SK-N-SH (cell line): ENCODE measurements around the gene OTOG. TPM values are rescaled to one million over a fixed set of nuclear protein-coding genes. Genes with fewer than 3 reads are reported as not detected.

Experiments used
- CTCF ChIA-PET: fragments of 300-600, 350-600 bp; formaldehyde crosslinking; extraction: SDS; loops from one replicate; lab custom pipeline; 2021; lab: Yijun Ruan, JAX
- POLR2A ChIA-PET: fragments of 350-600 bp; sonication (Branson Sonifier 250); formaldehyde crosslinking; extraction: SDS; loops from one replicate; lab custom pipeline; 2020; ENCODE audit warnings: antibody characterized with exemption, inconsistent platforms; lab: Yijun Ruan, JAX
- DNase-seq: peaks from one replicate; pipeline ENCODE4 v3.0.0; 2012
- H2AFZ ChIP-seq: fragments of 200-600 bp; sonication (generic); 2 replicates; pipeline ENCODE4 v1.8.1; 2016; ENCODE audit warnings: antibody characterized with exemption, mild to moderate bottlenecking, low read depth
- H3F3A ChIP-seq: fragments of 200-600 bp; sonication (generic); replicated peaks from 2 replicates; pipeline ENCODE3; 2016; ENCODE audit warnings: antibody characterized with exemption, mild to moderate bottlenecking; ENCODE audit not compliant: insufficient read depth
- H3K27ac ChIP-seq, 2 experiments: fragments of 200-500 bp in 1 of 2; fragments of 200-600 bp in 1 of 2; sonication (Bioruptor generic) in 1 of 2; sonication (generic), shearing (Covaris generic) in 1 of 2; 2 replicates each; pipeline versions ENCODE4 v1.5.1 to v1.6.1; 2014 to 2016; ENCODE audit warnings: low read depth in 2 of 2, inconsistent platforms in 1 of 2, low read length in 1 of 2, mild to moderate bottlenecking in 1 of 2, mixed read lengths in 1 of 2
- H3K27me3 ChIP-seq: fragments of 200-600 bp; sonication (generic), shearing (Covaris generic); 2 replicates; pipeline ENCODE4 v1.6.1; 2016; ENCODE audit warnings: mixed run types; ENCODE audit not compliant: insufficient read depth
- H3K36me3 ChIP-seq, 2 experiments: fragments of 200-500 bp in 1 of 2; fragments of 200-600 bp in 1 of 2; sonication (Bioruptor generic) in 1 of 2; sonication (generic) in 1 of 2; replicated peaks in 1 of 2; 2 replicates each; pipeline versions ENCODE3 to v1.5.1; 2014 to 2016; ENCODE audit warnings: low read length in 1 of 2, mild to moderate bottlenecking in 1 of 2; ENCODE audit not compliant: insufficient read depth in 2 of 2, control insufficient read depth in 1 of 2
- H3K4me1 ChIP-seq, 2 experiments: fragments of 200-500 bp in 1 of 2; fragments of 200-600 bp in 1 of 2; sonication (Bioruptor generic) in 1 of 2; sonication (generic), shearing (Covaris generic) in 1 of 2; 2 replicates each; pipeline versions ENCODE4 v1.5.1 to v1.6.1; 2014 to 2016; ENCODE audit warnings: low read depth in 1 of 2, low read length in 1 of 2, mixed run types in 1 of 2; ENCODE audit not compliant: insufficient read depth in 2 of 2, control insufficient read depth in 1 of 2
- H3K4me2 ChIP-seq: fragments of 200-600 bp; sonication (generic), shearing (Covaris generic); 2 replicates; pipeline ENCODE4 v1.6.1; 2017; ENCODE audit warnings: mixed run types
- H3K4me3 ChIP-seq, 2 experiments: fragments of 200-500 bp in 1 of 2; fragments of 200-600 bp in 1 of 2; sonication (Bioruptor generic) in 1 of 2; sonication (generic), shearing (Covaris generic) in 1 of 2; 2 replicates each; pipeline versions ENCODE4 v1.5.1 to v1.8.1; 2014 to 2016; ENCODE audit warnings: low read depth in 2 of 2, inconsistent platforms in 1 of 2, low read length in 1 of 2, mild to moderate bottlenecking in 1 of 2, mixed read lengths in 1 of 2, moderate library complexity in 1 of 2
- H3K79me2 ChIP-seq: fragments of 200-600 bp; sonication (generic); 2 replicates; pipeline ENCODE4 v1.8.1; 2017; ENCODE audit warnings: mild to moderate bottlenecking; ENCODE audit not compliant: insufficient read depth
- H3K9ac ChIP-seq: fragments of 200-600 bp; sonication (generic); 2 replicates; pipeline ENCODE4 v1.6.1; 2017; ENCODE audit warnings: mixed run types
- H3K9me2 ChIP-seq: fragments of 200-600 bp; sonication (generic); 2 replicates; pipeline ENCODE4 v1.6.1; 2017; ENCODE audit warnings: mixed run types
- H3K9me3 ChIP-seq: fragments of 200-600 bp; sonication (generic); 2 replicates; pipeline ENCODE4 v1.6.1; 2017; ENCODE audit warnings: mixed run types, mild to moderate bottlenecking, moderate library complexity
- H4K20me1 ChIP-seq: fragments of 200-600 bp; sonication (generic); 2 replicates; pipeline ENCODE4 v1.6.1; 2017; ENCODE audit warnings: mild to moderate bottlenecking, mixed run types; ENCODE audit not compliant: insufficient read depth
- CHD2 ChIP-seq: fragments of 150-350 bp; IDR thresholded peaks from 2 replicates; pipeline ENCODE4 v1.6.1; 2018; ENCODE audit warnings: low read length; ENCODE audit not compliant: partially characterized antibody
- ELF1 ChIP-seq: IDR thresholded peaks from 2 replicates; pipeline ENCODE4 v1.4.0; 2012
- EP300 ChIP-seq, 2 experiments: IDR thresholded peaks; 2 replicates each; pipeline versions ENCODE4 v1.4.0 to v1.6.1; 2012; ENCODE audit warnings: borderline replicate concordance in 1 of 2, low read depth in 1 of 2, low read length in 1 of 2
- FOSL2 ChIP-seq: IDR thresholded peaks from 2 replicates; pipeline ENCODE4 v1.4.0; 2012; ENCODE audit warnings: low read depth, mild to moderate bottlenecking, moderate library complexity, borderline replicate concordance
- GATA2 ChIP-seq: sonication (generic); formaldehyde crosslinking; IDR thresholded peaks from 2 replicates; pipeline ENCODE4 v1.5.0; 2020; ENCODE audit warnings: mild to moderate bottlenecking, missing genetic modification reagents
- IRF3 ChIP-seq: fragments of 150-350 bp; IDR thresholded peaks from 2 replicates; pipeline ENCODE4 v1.6.1; 2016; ENCODE audit warnings: mild to moderate bottlenecking, low read depth, low read length
- JUND ChIP-seq: IDR thresholded peaks from 2 replicates; pipeline ENCODE4 v1.4.0; 2012
- MAX ChIP-seq: IDR thresholded peaks from 2 replicates; pipeline ENCODE4 v1.4.0; 2012; ENCODE audit warnings: low read depth
- MXI1 ChIP-seq: IDR thresholded peaks from 2 replicates; pipeline ENCODE4 v1.6.1; 2012; ENCODE audit warnings: mild to moderate bottlenecking, low read depth, low read length, improper control_type of control experiment
- NFIC ChIP-seq: IDR thresholded peaks from 2 replicates; pipeline ENCODE4 v1.4.0; 2012; ENCODE audit warnings: borderline replicate concordance
- NRF1 ChIP-seq: IDR thresholded peaks from 2 replicates; pipeline ENCODE4 v1.6.1; 2012; ENCODE audit warnings: low read depth, mild to moderate bottlenecking, low read length
- POLR2AphosphoS5 ChIP-seq: IDR thresholded peaks from 2 replicates; pipeline ENCODE4 v1.6.1; 2012; ENCODE audit warnings: low read depth, low read length
- RXRA ChIP-seq: IDR thresholded peaks from 2 replicates; pipeline ENCODE4 v1.4.0; 2012; ENCODE audit warnings: low read depth, mild to moderate bottlenecking, borderline replicate concordance
- SIN3A ChIP-seq: IDR thresholded peaks from 2 replicates; pipeline ENCODE4 v1.6.1; 2012; ENCODE audit warnings: low read depth, mild to moderate bottlenecking, low read length, moderate library complexity, borderline replicate concordance
- TAF1 ChIP-seq: IDR thresholded peaks from 2 replicates; pipeline ENCODE4 v1.6.1; 2012; ENCODE audit warnings: low read depth, mild to moderate bottlenecking, low read length, moderate library complexity, borderline replicate concordance
- TCF12 ChIP-seq: IDR thresholded peaks from 2 replicates; pipeline ENCODE4 v1.4.0; 2012
- TEAD4 ChIP-seq: IDR thresholded peaks from 2 replicates; pipeline ENCODE4 v1.4.0; 2012; ENCODE audit warnings: mild to moderate bottlenecking, borderline replicate concordance; ENCODE audit not compliant: insufficient read depth
- USF2 ChIP-seq: fragments of 150-350 bp; IDR thresholded peaks from 2 replicates; pipeline ENCODE4 v1.6.1; 2017; ENCODE audit warnings: antibody characterized with exemption, low read length, low read depth, borderline replicate concordance
- YY1 ChIP-seq: IDR thresholded peaks from 2 replicates; pipeline ENCODE4 v1.4.0; 2012; ENCODE audit warnings: low read depth, mild to moderate bottlenecking
- ZBTB33 ChIP-seq: IDR thresholded peaks from 2 replicates; pipeline ENCODE4 v1.4.0; 2012; ENCODE audit warnings: low read depth, borderline replicate concordance
- WGBS: methylation state at CpG from one replicate; pipeline ENCODE4 v1.1.6; 2017; ENCODE audit warnings: low lambda C conversion rate; 5-methylcytosine and 5-hydroxymethylcytosine counted together
- polyA plus RNA-seq, 3 experiments: library from polyadenylated mRNA; depleted of rRNA; stranded (reverse); fragments of >200 nt; gene quantifications; 2 replicates each; pipeline ENCODE4 v1.2.3, GENCODE V29; 2012

OTOG gene
- polyA plus RNA-seq, 1 of the 3 experiments (the other 2 are of a cell fraction), result not detected

- no peak for TF ChIP-seq USF2
These were observed 6.1 kb downstream of the OTOG start (continued) for GRCh38 chr11:17553249-17553546.

GRCh38 chr11:17554487-17554886 lies 7.4 kb downstream of the OTOG start:
- no peaks in the 10 kb centered on the region for H3K36me3 ChIP-seq
- H3K4me2 ChIP-seq, result no peak overlapping the region
- TF ChIP-seq ZBTB33, result no peak
- no peak for TF ChIP-seq TEAD4
- no peak for TF ChIP-seq EP300 (IDR thresholded peaks at IDR 0.05; ENCODE audit: borderline replicate concordance in 1 of 2, low read depth in 1 of 2, low read length in 1 of 2)
- ChIA-PET POLR2A (no interaction called here), CTCF (interaction anchor here (1.1 to 1.8 kb wide), 2 partner anchors 21 to 26 kb away, joined by 3 to 7 read pairs; no protein-coding TSS in a partner anchor)
- H3K4me3 ChIP-seq, result no peak overlapping the region
- DNase-seq, result peak; percentile 43
- H3K4me1 ChIP-seq, result no peaks in the 10 kb centered on the region
- no peaks in the 10 kb centered on the region for H3F3A ChIP-seq
- WGBS, result 62% methylated on average over 4 of the region's 4 CpGs
- no peak overlapping the region for H3K27ac ChIP-seq
- H4K20me1 ChIP-seq, result no peaks in the 10 kb centered on the region
- no peaks in the 10 kb centered on the region for H3K9me2 ChIP-seq
- H3K9ac ChIP-seq, result no peak overlapping the region
- no peaks in the 10 kb centered on the region for H3K9me3 ChIP-seq
- no peaks in the 10 kb centered on the region for H3K27me3 ChIP-seq
- no peak overlapping the region for H2AFZ ChIP-seq
- H3K79me2 ChIP-seq, result no peaks in the 10 kb centered on the region

GRCh38 chr11:17556999-17557398 lies 9.9 kb downstream of the OTOG start:
- Histone ChIP-seq H3K4me1 (no peaks in the 10 kb centered on the region), H3F3A (no peaks in the 10 kb centered on the region), H3K9me3 (no peaks in the 10 kb centered on the region), H3K9me2 (no peaks in the 10 kb centered on the region), H3K79me2 (no peaks in the 10 kb centered on the region), H3K4me3 (no peak overlapping the region), H2AFZ (no peak overlapping the region), H3K4me2 (no peak overlapping the region), H3K27me3 (no peaks in the 10 kb centered on the region), H4K20me1 (no peaks in the 10 kb centered on the region), H3K36me3 (no peaks in the 10 kb centered on the region), H3K27ac (no peak overlapping the region), H3K9ac (no peak overlapping the region)
- CTCF ChIA-PET, result interaction anchor here (0.7 to 2.0 kb wide), 3 partner anchors 29 to 173 kb away, joined by 3 to 5 read pairs (median 5); no protein-coding TSS in a partner anchor
- DNase-seq, result no peak
- POLR2A ChIA-PET, result no interaction called here
- 27% methylated on average over 1 of the region's 8 CpGs for WGBS
- TF ChIP-seq JUND (no peak), NRF1 (no peak), MXI1 (no peak), GATA2 (CRISPR knock-in tag) (no peak), IRF3 (no peak), SIN3A (no peak), NFIC (no peak), ELF1 (no peak), YY1 (no peak), ZBTB33 (no peak), MAX (no peak), TAF1 (no peak), USF2 (no peak), TCF12 (no peak), POLR2AphosphoS5 (no peak), CHD2 (no peak), RXRA (no peak), FOSL2 (no peak)
